Endothelial cell of umbilical vein (primary cell): Measurements from ENCODE around the gene DIPK1C.

Source experiments
- CTCF ChIP-seq, 2 donors: IDR thresholded peaks; 1 replicate in 1 of 2; 2 replicates in 1 of 2; pipeline ENCODE4 v1.5.1; 2011; ENCODE audit warnings: low read length in 2 of 2, mild to moderate bottlenecking in 2 of 2, moderate library complexity in 2 of 2, control low read depth in 1 of 2, inconsistent platforms in 1 of 2, low read depth in 1 of 2; ENCODE audit not compliant: insufficient read depth in 1 of 2; ENCODE audit errors: extremely low read depth in 1 of 2
- EZH2 ChIP-seq: IDR thresholded peaks from 2 replicates; pipeline ENCODE4 v1.6.1; 2012; ENCODE audit warnings: borderline replicate concordance, low read depth, mild to moderate bottlenecking, moderate library complexity, low read length, inconsistent platforms; ENCODE audit not compliant: severe bottlenecking
- FOS ChIP-seq: IDR thresholded peaks from 2 replicates; pipeline ENCODE4 v1.6.1; 2011; ENCODE audit warnings: mild to moderate bottlenecking, low read length, moderate library complexity, borderline replicate concordance; ENCODE audit not compliant: insufficient read depth
- GATA2 ChIP-seq: IDR thresholded peaks from 2 replicates; pipeline ENCODE4 v1.7.0; 2011; ENCODE audit warnings: low read depth, mild to moderate bottlenecking, moderate library complexity, mixed read lengths, low read length; ENCODE audit not compliant: insufficient read length, insufficient read depth
- POLR2A ChIP-seq: IDR thresholded peaks from 2 replicates; pipeline ENCODE4 v1.6.1; 2012; ENCODE audit warnings: low read depth, mild to moderate bottlenecking, control low read depth, low read length
- POLR2AphosphoS5 ChIP-seq: IDR thresholded peaks from 2 replicates; pipeline ENCODE4 v1.6.1; 2012; ENCODE audit warnings: low read depth, mild to moderate bottlenecking, control low read depth, low read length, moderate library complexity; ENCODE audit not compliant: insufficient read depth

- TF ChIP-seq EZH2 (no peak), POLR2A (no peak), GATA2 (no peak), POLR2AphosphoS5 (no peak), CTCF (IDR thresholded peaks at IDR 0.05; ENCODE audit: extremely low read depth in 1 of 2, insufficient read depth in 1 of 2, low read depth in 1 of 2, low read length in 2 of 2) (no peak), FOS (no peak)
Measured at GRCh38 chr18:74397572-74397971, 59.5 kb downstream of the DIPK1C start.
